A549 treated with DMSO at 1 μM for 4 hours (cell line): ENCODE data around the gene GLRX3. TPM values are rescaled to one million over a fixed set of nuclear protein-coding genes. Genes with fewer than 3 reads are reported as not detected.

ENCODE experiments used
- total RNA-seq: library from RNA; stranded (reverse); fragments of 200-300 nt; extraction: Qiagen RNA extraction; gene quantifications from 5 replicates; pipeline ENCODE4 v1.2.3, GENCODE V29; 2022; ENCODE audit warnings: low read depth

The GLRX3 gene
- total RNA-seq = 188 to 262 TPM (median 237 TPM) in 5 replicates

DNA sequence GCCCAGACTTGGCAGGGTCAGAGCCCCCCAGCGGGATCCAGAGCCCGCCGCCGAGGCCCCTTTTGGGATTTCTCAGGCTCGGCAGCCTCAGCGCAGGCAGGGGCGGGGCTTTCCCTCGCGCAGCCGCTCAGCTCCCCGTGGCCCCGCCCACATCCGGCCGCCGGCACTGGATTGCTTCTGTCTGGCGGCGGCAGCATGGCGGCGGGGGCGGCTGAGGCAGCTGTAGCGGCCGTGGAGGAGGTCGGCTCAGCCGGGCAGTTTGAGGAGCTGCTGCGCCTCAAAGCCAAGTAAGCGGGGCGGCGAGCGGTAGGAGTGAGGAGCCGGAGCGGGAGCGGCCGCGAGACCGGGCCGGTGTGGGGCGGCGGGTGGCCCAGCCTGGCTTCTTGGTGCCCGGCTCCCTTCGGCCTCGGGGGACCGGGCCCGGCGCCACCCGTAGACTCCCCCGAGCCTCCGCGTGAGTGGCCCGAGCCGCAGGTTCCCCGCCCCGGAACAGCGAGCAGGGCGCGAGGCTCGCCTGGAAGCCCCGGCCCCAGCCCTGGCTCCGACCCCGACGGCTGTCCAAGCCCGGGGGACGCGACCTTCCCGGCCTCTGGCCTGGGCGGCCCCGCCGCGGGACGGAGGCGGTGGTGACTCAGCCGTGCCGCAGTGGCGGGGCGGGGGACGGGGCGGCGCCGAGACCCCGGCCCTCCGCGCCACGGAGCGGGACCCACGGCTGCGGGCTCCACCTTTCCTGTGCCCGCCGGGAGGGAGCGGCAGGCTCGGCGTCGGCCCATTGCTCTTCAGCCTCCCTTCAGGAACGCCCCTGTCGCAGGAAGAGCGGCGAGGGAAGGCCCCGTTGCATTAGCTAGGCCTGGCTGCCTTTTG is at the start of gene GLRX3:
Gene GLRX3, plus strand, starts transcription at position 166 of the 864 bp plus-strand sequence. Its CDS starts 30 bp downstream, at position 196.

GRCh38 chr10:130110246-130111112 is 25.7 kb upstream of the GLRX3 start, which contains the start of gene C10orf143:
C10orf143 (minus strand) TSS chr10:130110830; CDS start chr10:130110772, 58 bp downstream.

Other genes starting within 250 kb of the GLRX3 start
- gene EBF3, start 172.1 kb upstream of the GLRX3 start, total RNA-seq = 0.09 to 0.28 TPM (median 0.21 TPM) in 5 replicates
- 0.57 to 0.83 TPM (median 0.74 TPM) in 5 replicates for gene C10orf143, start 25.6 kb upstream of the GLRX3 start, total RNA-seq